ENCODE results near the gene PASK.
A peak's percentile ranks its signal among the peaks of the same experiment; 100 is the strongest.
"Not testable (repeated sequence)": the region's sequence is repeated elsewhere in the genome, so short reads cannot be mapped to it uniquely, and the experiment has no call there.

Gene PASK

GRCh38 chr2:241148891-241149674 is at the start of gene PASK:
TSS of gene PASK (minus strand) at chr2:241149472. CDS start at chr2:241143032, 6,440 bp downstream.
- peak; percentile 96 for DNase-seq

- DNase-seq, result no peak
These were observed 49.4 kb upstream of the PASK start for GRCh38 chr2:241198381-241199279.

- DNase-seq, result no peak
These were observed 48.7 kb upstream of the PASK start for GRCh38 chr2:241197947-241198346.

- DNase-seq, result not testable (repeated sequence)
These were observed 48.0 kb upstream of the PASK start for GRCh38 chr2:241197246-241197645.

GRCh38 chr2:241195506-241196130 is 46.3 kb upstream of the PASK start:
- no peak for DNase-seq

GRCh38 chr2:241194811-241195210 is 45.5 kb upstream of the PASK start:
- DNase-seq, result no peak

- DNase-seq, result no peak
These were observed 44.0 kb upstream of the PASK start for GRCh38 chr2:241193271-241193670.

- DNase-seq, result no peak
These were observed 41.8 kb upstream of the PASK start for GRCh38 chr2:241191081-241191480.

GRCh38 chr2:241190291-241190981 is 41.2 kb upstream of the PASK start:
- no peak for DNase-seq

- no peak for DNase-seq
These were observed 40.6 kb upstream of the PASK start for GRCh38 chr2:241189856-241190201.

GRCh38 chr2:241189093-241189855 is 40.0 kb upstream of the PASK start:
- no peak for DNase-seq

- no peak for DNase-seq
These were observed 39.3 kb upstream of the PASK start, which contains the start of gene ANO7 for GRCh38 chr2:241188361-241189092. TSS of gene ANO7 (plus strand) at chr2:241188677. CDS start at chr2:241190064, 1,387 bp downstream.

- DNase-seq, result no peak
These were observed 38.6 kb upstream of the PASK start for GRCh38 chr2:241187918-241188234.

GRCh38 chr2:241187101-241187917 is 38.0 kb upstream of the PASK start:
- no peak for DNase-seq

GRCh38 chr2:241185961-241186360 is 36.7 kb upstream of the PASK start:
- DNase-seq, result no peak

GRCh38 chr2:241184901-241185300 is 35.6 kb upstream of the PASK start:
- DNase-seq, result no peak

GRCh38 chr2:241183221-241183620 is 33.9 kb upstream of the PASK start:
- DNase-seq, result no peak

- no peak for DNase-seq
These were observed 33.4 kb upstream of the PASK start for GRCh38 chr2:241182531-241183133.

- no peak for DNase-seq
These were observed 32.9 kb upstream of the PASK start for GRCh38 chr2:241182126-241182525.

- no peak for DNase-seq
These were observed 31.2 kb upstream of the PASK start for GRCh38 chr2:241180495-241180894.

All from HCEC 1CT (cell line).